ENCODE results near the gene ASCC3. TPM values are rescaled to one million over a fixed set of nuclear protein-coding genes. Genes with fewer than 3 reads are reported as not detected.

Gene ASCC3
- total RNA-seq, 4 donors from 2014 or later = 18.1 to 26.3 (median 22.5) TPM

- no peak for TF ChIP-seq CTCF (IDR thresholded peaks at IDR 0.05; ENCODE audit: low read depth)
These were observed 315.6 kb downstream of the ASCC3 start for GRCh38 chr6:100565439-100566104.

DNA sequence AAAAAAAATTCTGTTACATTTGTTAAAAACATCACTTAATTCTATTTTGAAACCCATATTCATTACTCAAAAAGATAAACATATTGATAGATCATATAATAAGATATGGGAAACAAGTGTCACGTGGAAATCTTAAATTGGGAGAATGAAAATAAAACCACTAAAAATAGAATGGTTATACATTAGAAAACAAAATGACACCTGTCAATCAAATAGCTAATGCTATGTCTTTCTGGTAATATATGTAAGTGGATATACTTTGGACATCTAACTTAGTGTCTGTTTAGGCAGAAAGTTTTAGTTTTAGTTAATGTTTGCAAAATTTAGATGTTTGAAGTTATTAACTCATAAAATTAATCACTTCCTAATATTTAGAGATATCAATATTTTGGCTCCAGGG is 321.3 kb downstream of the ASCC3 start:
- no peak for TF ChIP-seq CTCF (IDR thresholded peaks at IDR 0.05; ENCODE audit: low read depth)

DNA sequence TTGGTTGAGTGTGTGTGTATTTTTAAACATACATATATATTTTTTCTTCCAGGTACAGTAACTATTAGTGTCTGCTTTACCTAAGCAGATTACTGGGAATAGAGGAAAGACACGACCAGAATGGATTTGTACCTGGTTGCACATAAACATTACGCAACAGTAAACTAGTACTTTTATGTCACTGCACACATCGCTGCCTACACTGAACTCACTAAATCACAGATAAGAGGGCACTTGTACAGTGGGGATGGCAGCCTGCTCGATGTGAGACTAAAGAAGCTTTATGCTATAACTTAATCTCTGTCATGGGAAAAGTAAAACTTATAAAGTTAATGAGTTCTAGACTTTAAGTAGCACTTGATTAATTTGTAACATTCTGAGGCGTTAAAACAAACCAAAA is 326.9 kb downstream of the ASCC3 start:
- no peak for TF ChIP-seq CTCF (IDR thresholded peaks at IDR 0.05; ENCODE audit: low read depth)

DNA sequence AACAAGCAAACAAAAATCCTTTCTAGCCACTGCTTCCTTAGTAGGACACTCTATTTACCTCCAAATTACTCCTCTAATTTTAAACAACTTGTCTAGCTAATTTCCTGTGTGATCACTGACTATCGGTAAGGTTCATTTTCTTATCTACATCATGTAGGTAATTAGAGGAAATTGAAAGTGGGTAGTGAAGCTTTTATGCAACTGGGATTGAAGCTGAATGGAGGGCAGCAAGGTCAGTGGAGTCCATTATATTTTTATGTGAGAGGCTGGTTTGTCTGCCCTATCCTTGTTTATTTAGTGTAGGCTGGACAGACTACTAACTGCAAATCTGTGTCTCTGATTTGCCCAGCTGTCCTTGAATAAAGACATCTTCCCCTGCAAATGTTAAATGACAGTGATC is 327.9 kb downstream of the ASCC3 start:
- TF ChIP-seq CTCF (IDR thresholded peaks at IDR 0.05; ENCODE audit: low read depth) = no peak

- TF ChIP-seq CTCF (IDR thresholded peaks at IDR 0.05; ENCODE audit: low read depth) = no peak
These were observed 331.5 kb downstream of the ASCC3 start for GRCh38 chr6:100549406-100550167.

GRCh38 chr6:100538086-100538485 is 343.0 kb downstream of the ASCC3 start:
- TF ChIP-seq CTCF (IDR thresholded peaks at IDR 0.05; ENCODE audit: low read depth) = no peak

DNA sequence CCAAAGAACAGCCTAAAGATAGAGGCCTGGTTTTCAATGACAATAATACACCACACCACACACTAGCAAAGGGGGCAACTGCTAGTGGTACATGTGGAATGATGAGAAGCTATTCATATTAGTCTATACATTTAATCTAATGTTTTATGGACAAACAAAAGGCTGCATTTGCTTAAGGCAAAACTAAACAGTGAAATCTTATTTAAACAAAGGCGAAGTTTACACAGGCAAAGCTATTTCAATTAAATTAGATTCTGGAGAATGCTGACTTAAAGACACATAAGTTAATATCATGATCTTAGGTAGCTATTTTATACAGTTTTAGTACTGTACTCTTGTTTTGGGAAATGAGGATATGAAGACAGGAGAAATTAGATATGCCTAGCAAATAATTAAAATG is 362.5 kb downstream of the ASCC3 start:
- no peak for TF ChIP-seq CTCF (IDR thresholded peaks at IDR 0.05; ENCODE audit: low read depth)
